ENCODE measurements around the gene THY1. TPM values are rescaled to one million over a fixed set of nuclear protein-coding genes. Genes with fewer than 3 reads are reported as not detected.

The THY1 gene
- total and polyA plus RNA-seq, 8 donors = 28.7 to 130 (median 46.9) TPM

- H3K4me3 ChIP-seq = no peak overlapping the region
- H3K9me3 ChIP-seq = peaks cover 0 to 19% of the 10 kb centered on the region in 2 donors
- peak overlapping the region in 1 of 2 donors; percentile 20 for H3K27ac ChIP-seq
- TF ChIP-seq CTCF (IDR thresholded peaks at IDR 0.05) = no peak
- peak; percentile 6 for ATAC-seq
- no peaks in the 10 kb centered on the region for H3K4me1 ChIP-seq
- H3K36me3 ChIP-seq = no peaks in the 10 kb centered on the region
- DNase-seq = no peak
- no peaks in the 10 kb centered on the region for H3K27me3 ChIP-seq
- intact Hi-C loops (cut with DNase I) = loop anchor here in 1 of 2 donors (5.0 kb wide), 1 partner anchor 113 kb away; no protein-coding TSS in a partner anchor
These were observed 47.6 kb upstream of the THY1 start for GRCh38 chr11:119470317-119471291.

- DNase-seq (no peak), ATAC-seq (no peak)
- TF ChIP-seq CTCF (IDR thresholded peaks at IDR 0.05) = no peak
- no peaks in the 10 kb centered on the region for H3K4me1 ChIP-seq
- peaks cover 0 to 25% of the 10 kb centered on the region in 2 donors for H3K9me3 ChIP-seq
- H3K4me3 ChIP-seq = no peak overlapping the region
- no peaks in the 10 kb centered on the region for H3K27me3 ChIP-seq
- intact Hi-C loops (cut with DNase I) = no loop called here
- no peaks in the 10 kb centered on the region for H3K36me3 ChIP-seq
- H3K27ac ChIP-seq = no peak overlapping the region
These were observed 46.5 kb upstream of the THY1 start for GRCh38 chr11:119469506-119469905.

- intact Hi-C loops (cut with DNase I) = no loop called here
- no peak for TF ChIP-seq CTCF (IDR thresholded peaks at IDR 0.05)
- Histone ChIP-seq H3K27me3 (no peaks in the 10 kb centered on the region), H3K4me3 (no peak overlapping the region), H3K36me3 (no peaks in the 10 kb centered on the region), H3K4me1 (no peaks in the 10 kb centered on the region), H3K9me3 (peaks cover 0 to 25% of the 10 kb centered on the region in 2 donors), H3K27ac (no peak overlapping the region)
- ATAC-seq = no peak
- DNase-seq = no peak
These were observed 45.5 kb upstream of the THY1 start for GRCh38 chr11:119468511-119468910.

GRCh38 chr11:119461229-119461963, 38.4 kb upstream of the THY1 start:
- H3K36me3 ChIP-seq = no peaks in the 10 kb centered on the region
- intact Hi-C loops (cut with DNase I) = no loop called here
- no peak overlapping the region for H3K4me3 ChIP-seq
- peak; percentile 33 for ATAC-seq
- DNase-seq = no peak
- H3K4me1 ChIP-seq = peaks cover 0 to 3% of the 10 kb centered on the region in 2 donors
- H3K27me3 ChIP-seq = no peaks in the 10 kb centered on the region
- H3K9me3 ChIP-seq = peaks cover 0 to 13% of the 10 kb centered on the region in 2 donors
- TF ChIP-seq CTCF (IDR thresholded peaks at IDR 0.05) = no peak
- H3K27ac ChIP-seq = peak overlapping the region in 1 of 2 donors; percentile 60

- intact Hi-C loops (cut with DNase I) = no loop called here
- Histone ChIP-seq H3K4me3 (no peak overlapping the region), H3K9me3 (peaks cover 0 to 6% of the 10 kb centered on the region in 2 donors), H3K27me3 (no peaks in the 10 kb centered on the region), H3K4me1 (peaks cover 0 to 3% of the 10 kb centered on the region in 2 donors), H3K36me3 (no peaks in the 10 kb centered on the region), H3K27ac (peak overlapping the region in 1 of 2 donors; percentile 60)
- ATAC-seq (peak; percentile 76), DNase-seq (peak in 2 of 4 donors; percentile 34 to 67)
- TF ChIP-seq CTCF (IDR thresholded peaks at IDR 0.05) = no peak
These were observed 37.6 kb upstream of the THY1 start for GRCh38 chr11:119460582-119460981.
